ENCODE data around the gene APOBEC3A.

DNA sequence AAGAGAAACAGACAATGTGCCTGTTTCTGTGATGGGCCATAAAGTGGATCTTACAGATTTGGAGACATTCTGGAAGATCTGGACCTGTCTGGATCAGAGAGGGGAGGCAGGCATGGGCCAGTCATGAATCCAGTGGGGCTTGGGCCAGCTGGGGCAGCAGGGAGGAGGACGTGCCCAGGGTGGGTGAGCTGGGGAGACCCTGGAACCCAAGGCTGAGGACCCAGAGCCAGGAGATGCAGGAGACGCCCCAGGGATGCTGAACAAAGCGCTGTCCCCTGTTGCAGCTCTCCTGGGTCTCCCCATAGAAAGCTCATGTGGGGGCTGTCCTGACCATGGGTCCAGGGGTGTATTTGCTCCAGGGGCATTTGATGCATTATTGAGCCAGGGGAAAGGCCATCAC is 1.5 kb upstream of the APOBEC3A start:
- TF ChIP-seq, protein P1, sequence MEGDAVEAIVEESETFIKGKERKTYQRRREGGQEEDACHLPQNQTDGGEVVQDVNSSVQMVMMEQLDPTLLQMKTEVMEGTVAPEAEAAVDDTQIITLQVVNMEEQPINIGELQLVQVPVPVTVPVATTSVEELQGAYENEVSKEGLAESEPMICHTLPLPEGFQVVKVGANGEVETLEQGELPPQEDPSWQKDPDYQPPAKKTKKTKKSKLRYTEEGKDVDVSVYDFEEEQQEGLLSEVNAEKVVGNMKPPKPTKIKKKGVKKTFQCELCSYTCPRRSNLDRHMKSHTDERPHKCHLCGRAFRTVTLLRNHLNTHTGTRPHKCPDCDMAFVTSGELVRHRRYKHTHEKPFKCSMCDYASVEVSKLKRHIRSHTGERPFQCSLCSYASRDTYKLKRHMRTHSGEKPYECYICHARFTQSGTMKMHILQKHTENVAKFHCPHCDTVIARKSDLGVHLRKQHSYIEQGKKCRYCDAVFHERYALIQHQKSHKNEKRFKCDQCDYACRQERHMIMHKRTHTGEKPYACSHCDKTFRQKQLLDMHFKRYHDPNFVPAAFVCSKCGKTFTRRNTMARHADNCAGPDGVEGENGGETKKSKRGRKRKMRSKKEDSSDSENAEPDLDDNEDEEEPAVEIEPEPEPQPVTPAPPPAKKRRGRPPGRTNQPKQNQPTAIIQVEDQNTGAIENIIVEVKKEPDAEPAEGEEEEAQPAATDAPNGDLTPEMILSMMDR (IDR thresholded peaks at IDR 0.05) = no peak
- no peak for TF ChIP-seq POLR2A (IDR thresholded peaks at IDR 0.05)
